Endothelial cell of umbilical vein (primary cell): Measurements from ENCODE around the gene SLC12A5. TPM values are rescaled to one million over a fixed set of nuclear protein-coding genes. Genes with fewer than 3 reads are reported as not detected.

ENCODE experiments used
- BruUV-seq: library from RNA; stranded (reverse); fragments of 400-500 nt; replicated peaks from 2 replicates; lab custom pipeline; 2021; lab: Mats Ljungman, UMichigan
- CTCF ChIA-PET: fragments of 300-600, 350-600 bp; sonication (Branson Sonifier 250); formaldehyde crosslinking; loops from one replicate; lab custom pipeline; 2021; ENCODE audit warnings: antibody characterized with exemption, inconsistent platforms; lab: Charles Lee
- POLR2A ChIA-PET: fragments of 300-600, 350-600 bp; sonication (Branson Sonifier 250); formaldehyde crosslinking; loops from one replicate; lab custom pipeline; 2021; ENCODE audit warnings: antibody characterized with exemption, inconsistent platforms; lab: Charles Lee
- DNase-seq: peaks from one replicate; pipeline ENCODE4 v3.0.0-alpha.2; 2011; ENCODE audit warnings: low read depth, low spot score
- FAIRE-seq: peaks from 2 replicates; lab custom pipeline; 2011; peaks lifted over from hg19 to GRCh38; lab: Jason Lieb, UNC
- H2AFZ ChIP-seq: 2 replicates; pipeline ENCODE4 v1.6.0; 2012; ENCODE audit warnings: low read depth, low read length, control low read depth, inconsistent platforms
- H3K27ac ChIP-seq: 2 replicates; pipeline ENCODE4 v1.5.1; 2011; ENCODE audit warnings: low read depth, mild to moderate bottlenecking, control low read depth, low read length, moderate library complexity; ENCODE audit not compliant: insufficient read depth
- H3K27me3 ChIP-seq, 2 experiments: 2 replicates each; pipeline versions ENCODE4 v1.6.0 to v1.6.1; 2011; ENCODE audit warnings: low read length in 2 of 2, mixed read lengths in 1 of 2; ENCODE audit not compliant: control insufficient read depth in 2 of 2, insufficient read depth in 2 of 2
- H3K36me3 ChIP-seq, 2 experiments: 2 replicates in 1 of 2; 3 replicates in 1 of 2; pipeline ENCODE4 v1.5.1; 2011; ENCODE audit warnings: low read length in 2 of 2, mild to moderate bottlenecking in 1 of 2, moderate library complexity in 1 of 2; ENCODE audit not compliant: control insufficient read depth in 2 of 2, insufficient read depth in 2 of 2; ENCODE audit errors: extremely low read depth in 1 of 2
- H3K4me1 ChIP-seq: 3 replicates; pipeline ENCODE4 v1.5.1; 2011; ENCODE audit warnings: mild to moderate bottlenecking, low read length; ENCODE audit not compliant: control insufficient read depth, insufficient read depth; ENCODE audit errors: extremely low read depth
- H3K4me2 ChIP-seq: 2 replicates; pipeline ENCODE4 v1.6.1; 2011; ENCODE audit warnings: low read length, control low read depth, mixed read lengths; ENCODE audit not compliant: insufficient read depth
- H3K4me3 ChIP-seq, 3 experiments: fragments of 200-600 bp in 1 of 3; sonication (generic), shearing (Covaris generic) in 1 of 3; replicated peaks in 1 of 3; 2 replicates each; pipeline ENCODE4 v1.5.1; 2011 to 2016; ENCODE audit warnings: control low read depth in 3 of 3, low read length in 3 of 3, mild to moderate bottlenecking in 2 of 3, inconsistent platforms in 1 of 3, low read depth in 1 of 3, moderate library complexity in 1 of 3; ENCODE audit not compliant: insufficient read depth in 1 of 3
- H3K79me2 ChIP-seq: 2 replicates; pipeline ENCODE4 v1.6.0; 2012; ENCODE audit warnings: low read length, inconsistent platforms; ENCODE audit not compliant: control insufficient read depth, insufficient read depth
- H3K9ac ChIP-seq: replicated peaks from 2 replicates; pipeline ENCODE3; 2011; ENCODE audit warnings: low read length, control low read depth; ENCODE audit not compliant: insufficient read depth; ENCODE audit errors: extremely low read depth
- H3K9me1 ChIP-seq: replicated peaks from 3 replicates; pipeline ENCODE4 v1.6.0; 2011; ENCODE audit warnings: mild to moderate bottlenecking, low read length; ENCODE audit not compliant: control insufficient read depth, insufficient read depth; ENCODE audit errors: extremely low read depth
- H3K9me3 ChIP-seq: replicated peaks from 2 replicates; pipeline ENCODE4 v1.5.1; 2012; ENCODE audit warnings: low read length, inconsistent platforms; ENCODE audit not compliant: control insufficient read depth, insufficient read depth
- H4K20me1 ChIP-seq: replicated peaks from 2 replicates; pipeline ENCODE3; 2011; ENCODE audit warnings: mild to moderate bottlenecking, low read length; ENCODE audit not compliant: control insufficient read depth, insufficient read depth; ENCODE audit errors: extremely low read depth
- CTCF ChIP-seq, 2 donors: IDR thresholded peaks; 1 replicate in 1 of 2; 2 replicates in 1 of 2; pipeline ENCODE4 v1.5.1; 2011; ENCODE audit warnings: low read length in 2 of 2, mild to moderate bottlenecking in 2 of 2, moderate library complexity in 2 of 2, control low read depth in 1 of 2, inconsistent platforms in 1 of 2, low read depth in 1 of 2; ENCODE audit not compliant: insufficient read depth in 1 of 2; ENCODE audit errors: extremely low read depth in 1 of 2
- EZH2 ChIP-seq: IDR thresholded peaks from 2 replicates; pipeline ENCODE4 v1.6.1; 2012; ENCODE audit warnings: borderline replicate concordance, low read depth, mild to moderate bottlenecking, moderate library complexity, low read length, inconsistent platforms; ENCODE audit not compliant: severe bottlenecking
- FOS ChIP-seq: IDR thresholded peaks from 2 replicates; pipeline ENCODE4 v1.6.1; 2011; ENCODE audit warnings: mild to moderate bottlenecking, low read length, moderate library complexity, borderline replicate concordance; ENCODE audit not compliant: insufficient read depth
- GATA2 ChIP-seq: IDR thresholded peaks from 2 replicates; pipeline ENCODE4 v1.7.0; 2011; ENCODE audit warnings: low read depth, mild to moderate bottlenecking, moderate library complexity, mixed read lengths, low read length; ENCODE audit not compliant: insufficient read length, insufficient read depth
- JUN ChIP-seq: IDR thresholded peaks from 2 replicates; pipeline ENCODE4 v1.6.1; 2011; ENCODE audit warnings: borderline replicate concordance, low read depth; ENCODE audit not compliant: insufficient read length, insufficient read depth
- MAX ChIP-seq: IDR thresholded peaks from 2 replicates; pipeline ENCODE4 v1.6.1; 2011; ENCODE audit not compliant: insufficient read depth, insufficient read length
- MYC ChIP-seq: IDR thresholded peaks from one replicate; pipeline ENCODE4 v1.6.1; 2011; ENCODE audit warnings: mild to moderate bottlenecking, low read depth, low read length
- POLR2A ChIP-seq: IDR thresholded peaks from 2 replicates; pipeline ENCODE4 v1.6.1; 2012; ENCODE audit warnings: low read depth, mild to moderate bottlenecking, control low read depth, low read length
- POLR2AphosphoS5 ChIP-seq: IDR thresholded peaks from 2 replicates; pipeline ENCODE4 v1.6.1; 2012; ENCODE audit warnings: low read depth, mild to moderate bottlenecking, control low read depth, low read length, moderate library complexity; ENCODE audit not compliant: insufficient read depth
- dilution Hi-C: fragments of 300-500 bp; cut with MboI; formaldehyde crosslinking; loops from one replicate; pipeline ENCODE4 v1.15.0; 2019; ENCODE audit warnings: low sequenced_read_pairs; ENCODE audit not compliant: extremely low pct_ligation_motif_present
- intact Hi-C: fragments of 100-400 bp; cut with micrococcal nuclease; formaldehyde crosslinking; loops from one replicate; pipeline ENCODE4 v1.10.0; 2022
- polyA plus RNA-seq, 4 experiments: library from polyadenylated mRNA; depleted of rRNA in 3 of 4; stranded (reverse) in 3 of 4; unstranded in 1 of 4; fragments of >200 nt; gene quantifications; 2 replicates each; pipeline versions ENCODE4 v1.2.1 to v1.2.3, GENCODE V29; 2011 to 2012; ENCODE audit warnings: missing spikeins in 1 of 4
- total RNA-seq: library from RNA; stranded (reverse); gene quantifications from 2 replicates; pipeline ENCODE4 v1.2.3, GENCODE V29; 2021

The SLC12A5 gene
- total and polyA plus RNA-seq, 2 donors (not counting 3 experiments of a cell fraction or from before 2014, with no cell fraction given): 1.6 to 2.3 TPM

GRCh38 chr20:46089167-46089416, 60.1 kb downstream of the SLC12A5 start:
- H4K20me1 ChIP-seq: peaks cover 11% of the 10 kb centered on the region
- BruUV-seq: no TSS peak
- H3K27me3 ChIP-seq: peaks cover 0 to 2% of the 10 kb centered on the region in 2 experiments
- ChIA-PET CTCF (interaction anchor here (0.7 to 4.2 kb wide), 9 partner anchors 10 to 119 kb away, joined by 3 to 24 read pairs (median 7); no protein-coding TSS in a partner anchor), POLR2A (no interaction called here)
- dilution Hi-C loops (no loop called here), intact Hi-C loops (loop anchor here (1.0 to 10.0 kb wide), 5 partner anchors 29 to 600 kb away; partner anchors contain the start of genes TP53RK, UBE2C and ZNF335)
- peak overlapping the region; percentile 83 for H3K27ac ChIP-seq
- DNase-seq (no peak), FAIRE-seq (no peak)
- peaks cover 26% of the 10 kb centered on the region for H3K4me1 ChIP-seq
- H3K9ac ChIP-seq: peak overlapping the region; percentile 92
- peak overlapping the region; percentile 78 for H2AFZ ChIP-seq
- H3K4me2 ChIP-seq: peak overlapping the region; percentile 81
- H3K9me1 ChIP-seq: no peaks in the 10 kb centered on the region
- H3K79me2 ChIP-seq: peaks cover 52% of the 10 kb centered on the region
- H3K36me3 ChIP-seq: no peaks in the 10 kb centered on the region
- no peaks in the 10 kb centered on the region for H3K9me3 ChIP-seq
- no peak for TF ChIP-seq MAX
- no peak for TF ChIP-seq JUN
- no peak for TF ChIP-seq POLR2AphosphoS5
- TF ChIP-seq GATA2: no peak
- no peak for TF ChIP-seq POLR2A
- no peak for TF ChIP-seq MYC
- no peak for TF ChIP-seq FOS
- TF ChIP-seq CTCF (IDR thresholded peaks at IDR 0.05; ENCODE audit: extremely low read depth in 1 of 2, insufficient read depth in 1 of 2, low read depth in 1 of 2, low read length in 2 of 2): no peak
- TF ChIP-seq EZH2: no peak
- peak overlapping the region; percentile 70 to 80 (median 77) for H3K4me3 ChIP-seq
